Measurements from ENCODE around the gene KAZN.

KAZN gene

DNA sequence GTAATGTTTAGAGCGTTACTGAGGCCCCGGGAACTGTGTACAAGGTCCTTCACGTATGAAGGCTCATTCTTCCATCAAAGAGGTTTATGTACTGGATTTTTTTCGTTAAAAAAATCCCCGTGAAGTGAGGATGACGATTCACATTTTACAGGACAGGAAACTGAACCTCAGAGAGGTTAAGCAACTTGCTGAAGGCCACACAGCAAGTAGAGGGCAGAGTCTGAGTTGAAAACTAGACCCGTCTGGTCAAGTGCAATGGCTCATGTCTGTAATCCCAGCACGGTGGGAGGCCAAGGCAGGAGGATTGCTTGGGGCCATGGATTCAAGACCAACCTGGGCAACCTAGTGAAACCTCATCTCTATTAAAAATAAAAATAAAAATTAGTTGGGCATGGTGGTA is 140.2 kb downstream of the KAZN start:
- no peak for DNase-seq (ENCODE audit: low read depth in 2 of 2, low spot score in 1 of 2)

- no peak for DNase-seq (ENCODE audit: low read depth in 2 of 2, low spot score in 1 of 2)
Measured at GRCh38 chr1:14739082-14739832, 140.8 kb downstream of the KAZN start.

DNA sequence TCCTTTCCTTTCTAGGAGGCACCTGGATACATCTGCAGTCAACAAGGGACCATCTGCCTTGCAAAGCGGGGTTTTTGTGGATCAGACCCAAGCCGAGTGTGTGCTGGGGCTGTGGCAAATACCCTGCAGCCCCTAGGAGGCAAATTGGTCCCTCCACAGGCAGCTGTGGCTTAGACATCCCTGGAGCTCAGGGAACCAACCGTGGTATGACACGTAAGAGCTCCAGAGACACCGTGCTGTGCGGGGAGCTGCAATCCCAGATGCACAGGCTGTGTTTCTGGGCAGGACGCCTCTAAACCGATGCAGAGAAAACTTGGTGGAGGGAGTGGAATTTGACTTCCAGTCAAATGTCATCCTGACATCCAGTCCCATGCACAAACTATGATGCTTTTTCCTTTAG is 141.5 kb downstream of the KAZN start:
- no peak for DNase-seq (ENCODE audit: low read depth in 2 of 2, low spot score in 1 of 2)

- no peak for DNase-seq (ENCODE audit: low read depth in 2 of 2, low spot score in 1 of 2)
Measured at GRCh38 chr1:14741082-14741481, 142.6 kb downstream of the KAZN start.

DNA sequence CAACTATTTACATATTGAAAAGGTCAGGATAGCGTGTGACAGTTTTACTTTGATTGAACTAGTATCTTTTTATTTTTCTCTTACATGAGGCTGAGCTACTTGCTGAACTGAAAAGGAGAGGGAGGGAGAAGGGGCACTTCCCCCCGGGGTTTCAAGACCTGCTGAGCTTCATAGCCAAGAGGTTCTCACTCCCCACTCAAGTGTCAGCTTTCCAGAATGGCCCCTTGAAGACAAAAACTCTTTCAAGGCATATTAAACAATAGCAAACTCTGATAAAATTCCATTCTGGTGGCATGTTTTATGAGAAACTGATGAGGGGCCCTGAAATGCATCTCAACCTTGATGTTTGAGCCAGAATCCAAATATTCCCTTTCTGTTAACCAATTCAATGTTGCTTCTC is 143.0 kb downstream of the KAZN start:
- no peak for DNase-seq (ENCODE audit: low read depth in 2 of 2, low spot score in 1 of 2)

- DNase-seq (ENCODE audit: low read depth in 2 of 2, low spot score in 1 of 2): no peak
Measured at GRCh38 chr1:14742181-14742980, 143.9 kb downstream of the KAZN start.

DNA sequence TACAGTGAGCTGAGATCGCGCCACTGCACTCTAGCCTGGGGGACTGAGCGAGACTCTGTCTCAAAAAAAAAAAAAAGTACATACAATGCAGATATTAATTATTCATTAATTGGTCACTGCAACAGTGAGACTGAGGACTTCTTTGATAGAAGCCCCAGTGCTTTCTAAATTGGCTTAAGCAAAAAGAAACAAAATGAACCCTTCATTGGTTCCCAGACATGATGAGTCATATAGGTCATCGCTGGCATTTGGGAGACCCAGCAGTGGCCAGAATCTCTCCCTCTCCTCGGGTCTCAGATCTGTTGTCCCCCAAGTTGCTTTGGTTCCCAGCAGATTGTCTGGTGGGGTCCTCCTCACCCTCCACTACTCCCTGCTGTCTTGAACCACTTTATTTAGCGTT is 144.9 kb downstream of the KAZN start:
- no peak for DNase-seq (ENCODE audit: low read depth in 2 of 2, low spot score in 1 of 2)

DNA sequence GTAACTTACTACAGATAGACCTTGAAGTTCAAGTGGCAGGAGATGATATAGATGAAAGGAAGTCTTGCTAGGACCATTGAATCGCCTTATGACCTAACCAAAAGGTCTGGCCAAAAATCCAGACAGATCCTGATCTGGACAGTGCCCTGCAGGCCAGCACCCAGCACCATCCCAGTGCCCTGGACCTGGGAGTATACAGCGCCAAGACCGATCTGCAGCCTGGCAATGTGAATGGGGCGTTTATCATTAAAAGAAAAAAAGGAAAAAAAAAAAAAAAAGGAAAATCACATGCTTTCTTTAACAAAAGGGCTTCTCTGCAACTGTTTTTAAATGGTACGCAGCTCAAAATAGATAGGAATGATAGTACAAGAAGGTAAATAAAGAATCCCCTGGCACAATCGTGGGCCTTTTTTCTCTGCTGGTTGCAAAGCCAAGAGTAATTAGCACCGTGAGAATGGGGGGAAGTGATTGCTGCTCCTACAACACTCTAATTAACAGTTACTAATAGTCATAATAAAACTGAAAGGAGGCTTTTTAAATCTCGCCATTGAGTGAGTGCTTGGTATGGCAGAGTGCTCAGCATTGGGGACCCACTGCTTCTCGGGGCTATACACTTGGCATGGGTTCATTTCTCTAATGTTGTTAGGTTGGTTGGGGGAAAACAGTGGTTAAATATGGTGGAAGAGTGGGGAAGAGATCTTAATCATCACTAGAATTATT is 146.7 kb downstream of the KAZN start:
- no peak for DNase-seq (ENCODE audit: low read depth in 2 of 2, low spot score in 1 of 2)

- no peak for DNase-seq (ENCODE audit: low read depth in 2 of 2, low spot score in 1 of 2)
Measured at GRCh38 chr1:14745789-14746188, 147.3 kb downstream of the KAZN start.

GRCh38 chr1:14746393-14746792 is 147.9 kb downstream of the KAZN start:
- no peak for DNase-seq (ENCODE audit: low read depth in 2 of 2, low spot score in 1 of 2)

DNA sequence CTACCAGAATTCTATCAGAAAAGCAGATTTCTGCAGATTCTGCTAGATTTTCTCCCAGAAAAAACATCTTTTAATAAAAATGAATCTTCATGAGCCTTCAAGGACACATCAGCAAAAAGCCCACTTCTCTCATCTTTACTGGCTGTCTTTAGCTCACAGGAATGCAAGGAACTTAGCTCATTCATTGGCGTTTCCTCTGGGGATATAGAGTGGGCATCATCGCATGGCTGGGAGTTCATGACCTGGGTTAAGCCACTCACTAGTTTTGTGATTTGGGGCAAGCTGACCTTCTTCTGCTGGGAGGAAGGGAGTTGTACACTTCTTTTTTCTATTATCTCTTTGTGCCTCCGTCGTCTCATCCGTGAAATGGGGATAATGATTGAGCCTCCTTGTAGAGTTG is 149.7 kb downstream of the KAZN start:
- DNase-seq (ENCODE audit: low read depth in 2 of 2, low spot score in 1 of 2): no peak

DNA sequence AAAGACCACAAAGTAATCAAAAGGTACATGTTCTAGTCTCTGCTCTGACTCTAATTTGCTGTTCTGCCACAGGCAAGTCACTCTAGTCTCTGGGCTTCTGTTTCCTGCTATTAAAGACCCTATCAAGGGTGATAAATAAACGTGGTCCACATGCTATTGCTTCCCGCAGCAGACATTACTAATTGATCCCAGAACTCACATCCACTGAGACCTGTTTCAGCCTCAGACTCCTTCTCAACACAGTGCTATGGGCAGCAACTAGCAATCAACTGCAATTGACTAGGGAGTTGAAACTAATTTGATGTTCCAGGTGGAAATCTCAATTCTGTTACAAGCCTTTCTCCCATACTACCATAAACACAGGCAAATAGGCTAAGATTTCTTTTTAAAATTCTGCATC is 150.5 kb downstream of the KAZN start:
- DNase-seq (ENCODE audit: low read depth in 2 of 2, low spot score in 1 of 2): no peak

DNA sequence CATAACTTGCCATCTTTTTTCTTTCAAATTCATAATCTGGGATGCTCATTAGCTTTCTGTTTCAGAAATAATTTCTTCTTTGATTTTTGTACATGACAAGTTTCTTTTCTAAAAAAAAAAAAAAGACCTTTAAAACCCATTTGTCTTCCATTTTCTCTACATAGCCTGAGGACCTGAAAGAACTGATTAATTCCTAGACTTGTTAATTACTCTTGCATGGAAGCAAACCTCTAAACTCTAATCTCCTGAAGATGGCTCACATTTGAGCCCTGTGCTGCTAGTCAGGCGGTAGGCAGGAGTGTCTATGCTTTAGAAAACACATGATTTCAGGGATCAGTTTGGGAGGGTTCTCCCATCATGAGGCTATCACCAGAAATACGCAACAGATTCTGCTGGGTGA is 152.0 kb downstream of the KAZN start:
- DNase-seq (ENCODE audit: low read depth in 2 of 2, low spot score in 1 of 2): no peak

DNA sequence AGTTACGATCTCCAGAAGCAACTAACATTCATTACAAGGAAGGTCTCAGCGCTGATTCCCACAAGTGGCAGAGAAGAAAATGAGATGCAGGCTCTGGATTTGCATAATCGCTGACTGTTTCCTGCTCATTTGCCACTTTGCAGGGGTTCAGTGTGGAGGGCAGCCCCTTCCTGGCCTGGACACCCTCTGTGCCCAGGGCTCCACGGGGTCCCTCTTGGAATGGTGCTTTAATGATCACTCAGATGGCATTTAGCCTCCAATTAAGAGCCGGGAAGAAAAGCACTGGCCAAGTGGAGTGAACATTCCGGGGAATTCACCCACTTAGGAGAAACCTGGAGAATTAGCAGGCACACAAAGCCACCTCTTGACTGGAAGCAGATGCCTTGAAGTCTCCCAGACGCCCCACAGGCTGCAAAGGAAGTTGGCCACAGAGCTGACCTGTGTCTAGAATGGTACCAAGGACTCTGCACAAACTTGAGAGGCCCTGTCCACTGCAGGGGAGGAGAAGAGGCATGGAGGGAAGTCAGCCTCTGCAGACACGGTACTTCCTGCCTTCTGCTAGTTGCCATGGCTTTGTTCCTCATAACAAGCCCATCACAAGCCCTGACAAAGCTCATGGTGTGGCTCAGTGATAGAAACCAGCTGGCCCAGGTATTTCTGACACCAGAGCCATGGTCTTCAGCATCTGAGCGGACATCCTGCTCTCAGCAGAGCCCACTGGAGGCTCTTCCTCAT is 157.2 kb downstream of the KAZN start:
- no peak for DNase-seq (ENCODE audit: low read depth in 2 of 2, low spot score in 1 of 2)

- DNase-seq (ENCODE audit: low read depth in 2 of 2, low spot score in 1 of 2): no peak
Measured at GRCh38 chr1:14756589-14757285, 158.3 kb downstream of the KAZN start.

DNA sequence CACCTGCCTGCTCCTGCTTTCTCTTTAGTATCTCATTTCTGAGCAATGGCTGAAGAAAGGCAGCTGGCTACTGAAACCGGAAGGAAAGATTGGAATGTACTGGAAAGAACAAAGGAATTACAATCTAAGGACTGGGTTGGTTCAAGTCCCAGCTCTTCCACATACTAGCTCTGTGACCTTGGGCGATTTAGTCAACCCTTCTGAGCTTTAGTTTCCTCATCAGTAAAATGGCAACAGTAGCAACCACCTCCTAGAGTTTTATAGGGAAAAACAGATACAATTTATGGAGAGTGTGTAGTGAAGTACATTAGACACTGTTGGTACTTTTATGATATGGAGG is 158.8 kb downstream of the KAZN start:
- no peak for DNase-seq (ENCODE audit: low read depth in 2 of 2, low spot score in 1 of 2)

GRCh38 chr1:14759042-14759818 is 160.7 kb downstream of the KAZN start:
- no peak for DNase-seq (ENCODE audit: low read depth in 2 of 2, low spot score in 1 of 2)

DNA sequence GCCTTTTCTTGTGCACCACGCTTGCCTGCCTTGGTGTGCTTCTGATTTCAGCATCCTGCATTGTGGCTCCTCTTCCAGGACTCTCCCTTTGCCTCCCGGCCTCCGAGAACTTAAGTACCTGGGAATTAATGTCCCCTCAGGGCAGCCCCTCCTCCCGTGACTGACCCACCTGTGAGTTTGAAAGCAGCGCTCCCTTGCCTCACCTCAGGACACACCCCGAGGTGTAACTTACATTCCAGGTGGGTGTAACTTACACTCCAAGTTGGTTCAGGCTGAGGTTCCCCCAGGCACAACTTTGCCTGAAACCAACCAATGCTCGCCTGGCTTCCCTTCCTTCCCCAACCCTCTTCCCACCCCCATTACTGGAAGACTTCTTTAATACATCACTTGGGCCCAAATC is 161.4 kb downstream of the KAZN start:
- DNase-seq (ENCODE audit: low read depth in 2 of 2, low spot score in 1 of 2): no peak

DNA sequence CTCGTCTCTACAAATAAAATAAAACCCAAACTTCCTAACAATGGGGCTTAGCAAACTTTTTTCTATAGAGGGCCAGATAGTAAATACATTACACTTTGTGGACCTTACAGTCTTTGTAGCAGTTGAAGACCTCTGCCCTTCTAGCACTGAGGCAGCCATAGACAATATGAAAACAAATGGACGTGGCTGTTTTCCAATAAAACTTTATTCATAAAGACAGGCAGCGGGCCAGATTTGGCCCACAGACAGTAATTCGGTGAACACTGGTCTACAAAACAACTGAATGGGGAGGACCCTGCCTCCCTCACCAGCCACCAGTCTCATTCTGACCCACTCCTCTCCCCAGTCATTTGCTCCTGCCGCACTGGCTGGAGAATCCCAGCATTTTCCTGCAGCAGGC is 162.3 kb downstream of the KAZN start:
- DNase-seq (ENCODE audit: low read depth in 2 of 2, low spot score in 1 of 2): no peak

Data from stimulated activated CD8-positive, alpha-beta memory T cell treated with anti-CD3 and anti-CD28 coated beads, Interleukin-4, amount 100 ng/mL, for 4 hours (primary cell).